Endothelial cell of umbilical vein (primary cell): ENCODE results near the gene SLC26A11. TPM values are rescaled to one million over a fixed set of nuclear protein-coding genes. Genes with fewer than 3 reads are reported as not detected.

ENCODE experiments used
- BruUV-seq: library from RNA; stranded (reverse); fragments of 400-500 nt; replicated peaks from 2 replicates; lab custom pipeline; 2021; lab: Mats Ljungman, UMichigan
- CTCF ChIA-PET: fragments of 300-600, 350-600 bp; sonication (Branson Sonifier 250); formaldehyde crosslinking; loops from one replicate; lab custom pipeline; 2021; ENCODE audit warnings: antibody characterized with exemption, inconsistent platforms; lab: Charles Lee
- POLR2A ChIA-PET: fragments of 300-600, 350-600 bp; sonication (Branson Sonifier 250); formaldehyde crosslinking; loops from one replicate; lab custom pipeline; 2021; ENCODE audit warnings: antibody characterized with exemption, inconsistent platforms; lab: Charles Lee
- DNase-seq: peaks from one replicate; pipeline ENCODE4 v3.0.0-alpha.2; 2011; ENCODE audit warnings: low read depth, low spot score
- FAIRE-seq: peaks from 2 replicates; lab custom pipeline; 2011; peaks lifted over from hg19 to GRCh38; lab: Jason Lieb, UNC
- H2AFZ ChIP-seq: 2 replicates; pipeline ENCODE4 v1.6.0; 2012; ENCODE audit warnings: low read depth, low read length, control low read depth, inconsistent platforms
- H3K27ac ChIP-seq: 2 replicates; pipeline ENCODE4 v1.5.1; 2011; ENCODE audit warnings: low read depth, mild to moderate bottlenecking, control low read depth, low read length, moderate library complexity; ENCODE audit not compliant: insufficient read depth
- H3K27me3 ChIP-seq, 2 experiments: 2 replicates each; pipeline versions ENCODE4 v1.6.0 to v1.6.1; 2011; ENCODE audit warnings: low read length in 2 of 2, mixed read lengths in 1 of 2; ENCODE audit not compliant: control insufficient read depth in 2 of 2, insufficient read depth in 2 of 2
- H3K36me3 ChIP-seq, 2 experiments: 2 replicates in 1 of 2; 3 replicates in 1 of 2; pipeline ENCODE4 v1.5.1; 2011; ENCODE audit warnings: low read length in 2 of 2, mild to moderate bottlenecking in 1 of 2, moderate library complexity in 1 of 2; ENCODE audit not compliant: control insufficient read depth in 2 of 2, insufficient read depth in 2 of 2; ENCODE audit errors: extremely low read depth in 1 of 2
- H3K4me1 ChIP-seq: 3 replicates; pipeline ENCODE4 v1.5.1; 2011; ENCODE audit warnings: mild to moderate bottlenecking, low read length; ENCODE audit not compliant: control insufficient read depth, insufficient read depth; ENCODE audit errors: extremely low read depth
- H3K4me2 ChIP-seq: 2 replicates; pipeline ENCODE4 v1.6.1; 2011; ENCODE audit warnings: low read length, control low read depth, mixed read lengths; ENCODE audit not compliant: insufficient read depth
- H3K4me3 ChIP-seq, 3 experiments: fragments of 200-600 bp in 1 of 3; sonication (generic), shearing (Covaris generic) in 1 of 3; replicated peaks in 1 of 3; 2 replicates each; pipeline ENCODE4 v1.5.1; 2011 to 2016; ENCODE audit warnings: control low read depth in 3 of 3, low read length in 3 of 3, mild to moderate bottlenecking in 2 of 3, inconsistent platforms in 1 of 3, low read depth in 1 of 3, moderate library complexity in 1 of 3; ENCODE audit not compliant: insufficient read depth in 1 of 3
- H3K79me2 ChIP-seq: 2 replicates; pipeline ENCODE4 v1.6.0; 2012; ENCODE audit warnings: low read length, inconsistent platforms; ENCODE audit not compliant: control insufficient read depth, insufficient read depth
- H3K9ac ChIP-seq: replicated peaks from 2 replicates; pipeline ENCODE3; 2011; ENCODE audit warnings: low read length, control low read depth; ENCODE audit not compliant: insufficient read depth; ENCODE audit errors: extremely low read depth
- H3K9me1 ChIP-seq: replicated peaks from 3 replicates; pipeline ENCODE4 v1.6.0; 2011; ENCODE audit warnings: mild to moderate bottlenecking, low read length; ENCODE audit not compliant: control insufficient read depth, insufficient read depth; ENCODE audit errors: extremely low read depth
- H3K9me3 ChIP-seq: replicated peaks from 2 replicates; pipeline ENCODE4 v1.5.1; 2012; ENCODE audit warnings: low read length, inconsistent platforms; ENCODE audit not compliant: control insufficient read depth, insufficient read depth
- H4K20me1 ChIP-seq: replicated peaks from 2 replicates; pipeline ENCODE3; 2011; ENCODE audit warnings: mild to moderate bottlenecking, low read length; ENCODE audit not compliant: control insufficient read depth, insufficient read depth; ENCODE audit errors: extremely low read depth
- CTCF ChIP-seq, 2 donors: IDR thresholded peaks; 1 replicate in 1 of 2; 2 replicates in 1 of 2; pipeline ENCODE4 v1.5.1; 2011; ENCODE audit warnings: low read length in 2 of 2, mild to moderate bottlenecking in 2 of 2, moderate library complexity in 2 of 2, control low read depth in 1 of 2, inconsistent platforms in 1 of 2, low read depth in 1 of 2; ENCODE audit not compliant: insufficient read depth in 1 of 2; ENCODE audit errors: extremely low read depth in 1 of 2
- EZH2 ChIP-seq: IDR thresholded peaks from 2 replicates; pipeline ENCODE4 v1.6.1; 2012; ENCODE audit warnings: borderline replicate concordance, low read depth, mild to moderate bottlenecking, moderate library complexity, low read length, inconsistent platforms; ENCODE audit not compliant: severe bottlenecking
- FOS ChIP-seq: IDR thresholded peaks from 2 replicates; pipeline ENCODE4 v1.6.1; 2011; ENCODE audit warnings: mild to moderate bottlenecking, low read length, moderate library complexity, borderline replicate concordance; ENCODE audit not compliant: insufficient read depth
- GATA2 ChIP-seq: IDR thresholded peaks from 2 replicates; pipeline ENCODE4 v1.7.0; 2011; ENCODE audit warnings: low read depth, mild to moderate bottlenecking, moderate library complexity, mixed read lengths, low read length; ENCODE audit not compliant: insufficient read length, insufficient read depth
- JUN ChIP-seq: IDR thresholded peaks from 2 replicates; pipeline ENCODE4 v1.6.1; 2011; ENCODE audit warnings: borderline replicate concordance, low read depth; ENCODE audit not compliant: insufficient read length, insufficient read depth
- MAX ChIP-seq: IDR thresholded peaks from 2 replicates; pipeline ENCODE4 v1.6.1; 2011; ENCODE audit not compliant: insufficient read depth, insufficient read length
- MYC ChIP-seq: IDR thresholded peaks from one replicate; pipeline ENCODE4 v1.6.1; 2011; ENCODE audit warnings: mild to moderate bottlenecking, low read depth, low read length
- POLR2A ChIP-seq: IDR thresholded peaks from 2 replicates; pipeline ENCODE4 v1.6.1; 2012; ENCODE audit warnings: low read depth, mild to moderate bottlenecking, control low read depth, low read length
- POLR2AphosphoS5 ChIP-seq: IDR thresholded peaks from 2 replicates; pipeline ENCODE4 v1.6.1; 2012; ENCODE audit warnings: low read depth, mild to moderate bottlenecking, control low read depth, low read length, moderate library complexity; ENCODE audit not compliant: insufficient read depth
- dilution Hi-C: fragments of 300-500 bp; cut with MboI; formaldehyde crosslinking; loops from one replicate; pipeline ENCODE4 v1.15.0; 2019; ENCODE audit warnings: low sequenced_read_pairs; ENCODE audit not compliant: extremely low pct_ligation_motif_present
- intact Hi-C: fragments of 100-400 bp; cut with micrococcal nuclease; formaldehyde crosslinking; loops from one replicate; pipeline ENCODE4 v1.10.0; 2022
- polyA plus RNA-seq, 4 experiments: library from polyadenylated mRNA; depleted of rRNA in 3 of 4; stranded (reverse) in 3 of 4; unstranded in 1 of 4; fragments of >200 nt; gene quantifications; 2 replicates each; pipeline versions ENCODE4 v1.2.1 to v1.2.3, GENCODE V29; 2011 to 2012; ENCODE audit warnings: missing spikeins in 1 of 4
- total RNA-seq: library from RNA; stranded (reverse); gene quantifications from 2 replicates; pipeline ENCODE4 v1.2.3, GENCODE V29; 2021

The SLC26A11 gene
- total and polyA plus RNA-seq, 2 donors (not counting 3 experiments of a cell fraction or from before 2014, with no cell fraction given), result 25.2 to 33.0 TPM

GRCh38 chr17:80267391-80267790, 47.2 kb downstream of the SLC26A11 start:
- POLR2A ChIA-PET, result no interaction called here
- Histone ChIP-seq H2AFZ (no peak overlapping the region), H3K4me1 (peaks cover 19% of the 10 kb centered on the region), H4K20me1 (no peaks in the 10 kb centered on the region), H3K79me2 (peaks cover 17% of the 10 kb centered on the region), H3K9me1 (no peaks in the 10 kb centered on the region), H3K9ac (no peak overlapping the region), H3K4me2 (no peak overlapping the region), H3K4me3 (no peak overlapping the region), H3K36me3 (peaks cover 2 to 7% of the 10 kb centered on the region in 2 experiments), H3K27me3 (no peaks in the 10 kb centered on the region), H3K27ac (no peak overlapping the region), H3K9me3 (no peaks in the 10 kb centered on the region)
- intact Hi-C loops, result no loop called here
- dilution Hi-C loops, result no loop called here
- CTCF ChIA-PET, result interaction anchor here (1.0 kb wide), 1 partner anchor 11 kb away, joined by 3 read pairs; no protein-coding TSS in a partner anchor
- TF ChIP-seq CTCF (IDR thresholded peaks at IDR 0.05; ENCODE audit: extremely low read depth in 1 of 2, insufficient read depth in 1 of 2, low read depth in 1 of 2, low read length in 2 of 2), result no peak
- no peak for TF ChIP-seq MAX
- no peak for TF ChIP-seq FOS
- TF ChIP-seq GATA2, result no peak
- TF ChIP-seq JUN, result no peak
- TF ChIP-seq MYC, result no peak
- TF ChIP-seq EZH2, result no peak
- TF ChIP-seq POLR2AphosphoS5, result no peak
- TF ChIP-seq POLR2A, result no peak
- DNase-seq (no peak), FAIRE-seq (no peak)
- BruUV-seq, result no TSS peak
